Stimulated activated CD4-positive, alpha-beta T cell treated with anti-CD3 and anti-CD28 coated beads, Interleukin-1b, Interleukin-23, amount 100 ng/mL, for 24 hours (primary cell): ENCODE results near the gene EGFLAM.

ENCODE experiments used
- DNase-seq, 4 experiments: peaks; one replicate each; pipeline ENCODE4 v3.0.0-alpha.2; 2020; ENCODE audit warnings: low read depth in 4 of 4, low spot score in 1 of 4

Gene EGFLAM

DNA sequence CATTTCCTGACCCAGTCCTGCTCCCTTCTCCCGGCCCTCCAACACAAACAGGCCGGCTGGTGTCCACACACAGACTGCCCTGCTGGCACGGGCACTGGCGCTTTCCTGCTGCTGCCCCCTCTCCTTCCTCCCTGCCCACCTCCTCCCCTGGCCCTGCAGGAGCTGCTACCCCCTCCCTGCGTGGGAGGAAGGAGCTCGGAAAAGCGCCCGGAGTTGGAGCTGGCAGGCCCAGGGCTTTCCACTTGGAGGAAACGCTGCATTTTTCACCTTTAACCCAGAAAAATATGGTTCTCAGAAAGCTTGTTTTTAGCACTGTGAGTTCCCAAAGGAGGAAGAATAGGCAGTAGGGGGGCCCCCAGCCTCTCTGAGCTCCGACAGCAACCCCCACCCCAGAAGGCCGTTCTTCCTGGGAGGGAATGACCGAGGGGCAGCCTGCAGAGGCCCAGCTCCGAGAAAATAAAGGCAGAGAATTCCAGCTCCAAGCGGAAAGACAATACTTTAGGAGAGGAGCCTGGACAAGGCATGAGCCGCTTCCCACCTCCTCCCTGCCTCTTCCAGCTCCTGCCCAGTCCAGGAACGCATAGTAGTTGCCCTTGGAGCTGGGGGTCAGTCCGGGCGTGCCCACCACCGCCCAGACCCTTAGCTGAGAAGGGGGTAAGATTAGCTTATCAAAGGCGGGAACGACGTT, 209.1 kb downstream of the EGFLAM start:
- no peak for DNase-seq

DNA sequence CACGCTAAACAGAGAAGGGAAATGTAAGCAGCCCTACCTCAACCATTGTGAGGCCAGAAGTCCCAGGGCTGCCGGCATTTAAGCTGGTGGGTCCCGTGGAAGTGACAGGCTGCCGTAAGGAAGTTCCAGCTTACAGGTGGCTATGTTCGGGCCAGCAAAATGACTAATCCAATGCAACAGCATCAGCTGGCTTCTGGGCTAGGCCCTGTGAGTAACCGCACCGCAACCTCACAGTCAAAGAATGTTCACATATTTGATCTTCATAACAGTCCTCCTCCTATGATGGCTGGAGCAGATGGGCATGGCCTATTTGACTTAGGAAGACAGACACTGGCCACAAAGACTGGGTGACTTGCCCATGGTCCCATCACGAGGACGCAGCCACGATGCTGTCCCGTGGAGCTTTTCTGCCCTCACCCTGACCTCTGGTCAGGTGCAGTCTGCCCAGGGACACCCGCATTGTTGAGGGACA, 209.9 kb downstream of the EGFLAM start:
- no peak for DNase-seq

DNA sequence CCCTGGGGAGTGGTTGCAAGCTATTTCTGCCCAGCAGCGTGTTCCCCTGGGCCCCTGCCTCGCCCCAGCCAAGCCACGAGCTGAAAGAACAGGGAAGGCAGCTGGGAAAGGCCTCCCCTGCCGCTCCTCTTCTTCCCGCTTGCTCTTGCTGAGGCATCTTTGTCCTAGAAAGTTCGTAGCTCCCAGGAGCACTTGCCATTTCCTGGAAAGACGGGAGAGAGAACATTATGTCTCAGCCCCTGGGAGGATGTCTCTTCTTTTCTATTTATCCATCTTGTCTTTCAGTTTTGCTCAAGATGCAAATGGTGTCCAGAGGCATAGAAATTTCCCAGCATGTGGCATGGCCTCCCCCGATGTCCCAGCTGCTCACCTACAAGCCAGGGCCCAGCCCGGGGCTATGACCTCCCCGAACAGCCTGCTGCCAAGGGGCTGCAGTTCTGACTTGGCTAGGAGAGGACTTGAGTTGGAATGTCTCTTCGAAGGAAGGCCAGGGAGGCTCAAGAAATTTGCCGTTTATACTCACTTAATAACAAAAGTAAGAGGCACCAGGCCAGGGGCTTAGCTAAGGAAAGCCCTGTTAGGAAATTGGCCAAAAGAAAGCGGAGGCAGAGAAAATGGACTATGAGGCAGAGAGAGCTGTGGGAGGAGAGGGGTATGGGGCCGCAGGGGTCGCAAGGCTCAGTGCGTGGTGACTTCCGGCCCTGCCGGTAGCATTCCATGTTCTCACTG, 210.8 kb downstream of the EGFLAM start:
- DNase-seq, result no peak

DNA sequence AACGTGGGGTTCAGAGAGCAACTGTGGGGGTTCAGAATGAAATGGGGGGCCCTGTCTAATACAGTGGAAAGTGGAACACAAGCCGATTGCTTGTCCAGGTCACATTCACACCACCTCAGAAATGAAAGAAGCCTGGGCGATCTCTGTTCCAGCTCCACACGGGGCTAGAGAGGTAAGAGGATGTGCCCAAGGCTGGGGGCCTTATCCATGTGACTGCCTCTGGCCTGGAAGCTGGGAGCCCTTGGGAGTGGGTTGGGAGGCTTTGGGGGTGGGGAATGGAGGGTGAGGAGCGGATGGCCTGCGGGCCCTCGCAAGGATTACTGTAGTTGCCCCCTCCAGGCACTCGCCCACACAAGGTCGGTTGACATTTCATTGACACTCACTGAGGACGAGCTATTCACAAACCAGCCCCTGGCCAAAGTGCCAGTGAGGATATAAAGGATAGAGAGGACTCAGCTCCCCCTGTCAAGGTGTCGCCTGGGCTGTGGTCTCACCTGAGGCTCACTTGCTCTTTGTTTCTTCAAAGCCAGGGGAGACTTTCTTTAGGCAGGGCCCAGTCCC, 211.4 kb downstream of the EGFLAM start:
- DNase-seq, result no peak

DNA sequence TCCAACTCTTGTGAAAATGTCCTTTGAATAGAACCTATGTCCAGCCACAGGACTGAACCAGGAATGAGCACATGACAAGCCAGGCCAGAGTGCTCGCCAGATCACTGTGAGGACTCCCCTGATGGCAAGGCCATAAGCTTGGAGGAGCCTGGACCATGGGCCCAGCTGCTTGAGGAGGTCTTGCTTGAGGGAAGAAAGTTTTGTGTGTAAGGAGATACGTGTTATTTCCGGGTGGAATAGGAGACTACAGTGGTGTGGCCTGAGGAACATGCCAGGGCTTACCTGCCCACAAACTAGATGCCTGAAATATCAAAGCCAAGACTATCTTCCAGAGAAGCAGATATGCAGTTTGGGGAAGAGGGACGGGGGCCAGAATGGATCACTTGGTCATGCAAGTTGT, 213.3 kb downstream of the EGFLAM start:
- DNase-seq, result no peak

DNA sequence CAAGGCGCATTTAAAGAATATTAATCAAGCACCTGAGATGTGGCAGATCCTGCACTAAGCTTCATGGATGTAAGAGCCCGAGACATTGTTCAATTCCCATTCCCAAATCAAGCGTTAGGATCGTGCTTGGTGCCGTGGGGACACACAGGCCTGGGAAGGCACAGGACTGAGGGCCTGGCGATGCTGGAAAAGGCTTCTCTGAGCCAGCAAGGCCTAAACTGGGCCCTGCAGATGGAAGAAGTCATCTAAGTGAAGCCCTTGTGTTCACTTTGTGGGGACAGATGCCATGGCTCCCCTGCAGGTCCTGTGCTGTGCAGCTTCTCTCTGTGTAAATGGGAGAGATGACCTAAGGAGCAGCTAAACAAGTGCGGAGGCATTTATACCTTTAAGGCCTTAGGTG, 214.2 kb downstream of the EGFLAM start:
- no peak for DNase-seq

DNA sequence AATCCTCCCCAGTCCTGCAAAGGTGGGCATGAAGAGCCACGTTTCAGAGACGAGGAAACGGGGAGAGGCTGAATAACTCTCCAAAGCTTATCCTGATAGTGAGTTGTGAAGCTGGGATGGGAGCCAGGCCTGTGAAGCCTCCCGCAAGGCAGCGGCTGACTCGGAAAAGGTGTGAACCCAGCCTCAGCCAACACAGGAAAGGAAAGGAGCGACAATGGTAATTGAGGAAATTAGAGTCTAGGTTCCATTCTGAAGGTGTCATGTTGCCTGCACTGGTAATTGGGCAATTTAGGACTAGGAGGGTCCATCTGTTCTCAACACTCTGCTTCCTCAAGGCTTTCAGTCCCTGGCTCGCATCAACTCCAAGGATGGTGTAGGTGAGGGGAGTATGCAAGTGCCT, 214.6 kb downstream of the EGFLAM start:
- DNase-seq, result no peak

DNA sequence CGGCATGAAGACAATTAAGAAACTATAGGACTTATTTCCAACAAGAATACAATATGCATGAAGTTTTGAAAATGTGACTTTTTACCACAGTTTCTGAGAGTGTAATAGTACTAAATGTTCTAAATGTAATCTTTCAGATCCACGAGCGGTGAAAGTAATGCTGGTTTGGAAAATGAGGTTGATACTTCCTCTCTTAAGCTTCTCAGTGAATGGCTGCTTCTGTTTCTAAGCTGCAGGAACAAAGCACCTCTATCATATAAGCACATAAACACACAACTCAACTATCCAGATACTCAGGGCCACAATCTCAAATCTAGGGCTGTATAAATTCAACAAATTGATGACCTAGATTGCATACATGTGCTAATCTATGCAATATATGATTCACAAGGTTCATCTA, 219.8 kb downstream of the EGFLAM start:
- DNase-seq, result no peak

DNA sequence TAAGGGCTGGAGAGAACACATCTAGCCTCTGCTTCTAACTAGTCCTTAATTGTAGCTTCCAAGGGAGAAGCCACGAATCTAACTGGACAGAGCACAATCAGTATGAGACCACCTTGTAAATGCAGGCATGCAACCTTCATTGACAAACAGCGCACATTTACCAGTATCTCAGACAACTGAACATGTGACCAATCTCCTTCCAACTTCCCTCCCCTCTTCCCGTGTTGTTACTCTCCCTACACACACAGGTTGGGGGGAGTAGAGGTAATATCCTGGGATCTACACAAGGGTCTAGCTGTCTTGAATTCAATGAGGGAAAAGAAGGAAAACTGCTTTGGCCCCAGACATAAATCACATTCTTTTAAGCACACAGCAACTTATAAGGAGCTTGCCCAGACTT, 220.5 kb downstream of the EGFLAM start:
- DNase-seq, result no peak

DNA sequence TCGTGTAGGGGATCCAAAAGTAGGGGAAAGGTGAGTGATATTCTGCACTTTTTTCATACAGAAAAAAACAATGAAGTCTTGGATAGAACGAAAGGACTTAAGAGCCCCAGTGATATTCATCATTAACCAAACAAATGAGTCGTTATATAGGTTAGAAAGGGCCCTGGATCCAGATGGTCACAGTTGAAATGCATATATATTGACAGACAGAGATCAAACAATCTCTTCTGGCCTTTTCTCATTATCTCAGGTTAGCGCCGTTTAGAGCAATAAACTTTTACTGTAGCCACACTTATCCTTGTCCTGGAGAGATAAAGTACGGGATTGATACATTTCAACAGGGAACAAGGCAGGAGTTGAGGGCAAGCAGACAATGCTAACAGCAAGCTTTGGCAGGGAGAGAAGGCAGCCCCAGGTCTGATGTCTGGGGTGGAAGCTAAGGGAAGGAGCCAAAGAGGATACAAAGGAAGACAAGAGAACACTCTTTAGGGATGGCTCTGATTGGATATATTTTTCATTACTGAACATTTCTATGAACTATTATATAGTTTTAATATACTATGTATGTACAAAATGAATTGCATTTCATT, 221.1 kb downstream of the EGFLAM start:
- no peak for DNase-seq

DNA sequence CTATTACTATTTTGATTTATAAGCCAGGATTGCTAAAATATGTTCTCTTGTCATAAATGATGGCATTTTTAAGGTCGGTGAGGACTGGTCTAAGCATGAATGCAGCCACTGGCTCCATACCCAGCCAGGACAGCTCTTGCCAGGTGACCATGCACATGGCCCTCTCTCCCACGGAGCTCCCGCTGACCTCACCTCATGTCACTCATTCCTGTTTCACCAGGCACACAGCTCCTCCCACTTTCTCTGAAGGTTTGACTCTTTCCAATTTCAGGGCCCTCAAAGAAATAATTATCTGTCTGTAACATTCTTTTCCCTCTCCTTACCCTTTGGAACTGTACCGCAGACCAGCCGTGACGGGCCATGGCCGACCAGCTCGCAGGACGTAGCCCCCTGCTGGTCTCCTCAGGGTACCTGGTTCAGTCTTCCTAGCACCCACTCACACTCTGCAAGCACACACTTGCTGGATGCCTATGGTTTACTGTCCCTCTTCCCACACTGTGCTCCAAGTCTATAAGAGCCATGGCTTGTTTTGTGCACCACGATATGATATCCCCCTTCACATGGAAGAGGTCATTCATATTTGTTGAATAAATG, 225.5 kb downstream of the EGFLAM start:
- no peak for DNase-seq

DNA sequence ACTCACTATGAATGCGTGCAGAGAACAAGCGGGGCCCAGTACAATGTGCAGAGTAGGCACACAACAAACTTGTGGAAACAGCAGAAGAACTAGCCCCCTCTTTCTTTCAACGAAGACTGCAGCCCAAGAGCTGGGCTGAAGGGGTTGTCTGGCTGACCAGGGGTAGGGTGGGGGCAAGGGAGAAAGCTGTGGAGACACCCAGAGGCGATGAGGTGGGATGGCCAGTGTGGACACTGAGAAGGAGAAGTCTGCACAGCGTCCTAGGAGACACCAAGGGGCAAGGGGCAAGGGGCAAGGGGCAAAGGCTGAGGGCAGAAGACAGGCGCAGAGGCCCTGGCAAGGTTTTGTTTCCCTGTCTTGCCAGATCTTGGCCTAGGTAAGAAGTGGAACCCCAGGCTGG, 235.8 kb downstream of the EGFLAM start:
- DNase-seq, result no peak

DNA sequence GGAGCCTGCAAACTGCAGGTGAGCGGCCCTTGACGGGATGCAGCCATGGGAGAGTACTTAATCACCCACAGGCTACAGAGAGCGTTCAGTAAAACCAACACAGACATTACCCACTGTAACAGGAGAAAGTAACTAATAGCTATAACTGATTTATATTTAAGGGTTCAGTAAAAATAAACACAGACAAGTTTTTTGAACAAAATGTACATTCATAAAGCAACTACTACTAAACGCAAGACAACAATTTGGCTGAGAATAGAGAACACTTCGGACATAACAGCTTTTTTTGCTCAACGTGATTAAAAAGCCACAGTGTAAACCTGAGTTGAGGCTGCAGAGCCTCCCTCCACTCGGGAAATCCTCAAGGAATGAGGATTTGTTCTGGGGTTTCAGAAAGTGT, 236.4 kb downstream of the EGFLAM start:
- DNase-seq, result no peak

DNA sequence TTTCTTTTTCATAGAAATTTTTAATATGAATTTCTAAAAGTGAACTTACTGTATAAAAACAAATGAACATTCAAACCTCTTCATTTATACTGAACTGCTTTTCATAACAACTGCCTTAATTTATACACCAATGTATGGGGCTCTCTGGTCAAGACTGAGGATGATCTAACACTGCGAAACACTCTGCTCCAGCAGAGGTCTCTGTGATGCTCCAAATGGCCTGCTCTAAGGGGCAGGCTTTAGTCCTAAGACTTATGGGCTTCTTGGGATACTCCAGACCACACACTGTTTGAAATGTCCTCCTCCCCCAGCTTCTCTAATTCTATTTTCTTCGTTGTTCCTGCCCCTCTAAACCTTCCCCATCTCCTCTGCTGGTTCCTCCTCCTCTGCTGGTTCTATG, 239.6 kb downstream of the EGFLAM start:
- no peak for DNase-seq

DNA sequence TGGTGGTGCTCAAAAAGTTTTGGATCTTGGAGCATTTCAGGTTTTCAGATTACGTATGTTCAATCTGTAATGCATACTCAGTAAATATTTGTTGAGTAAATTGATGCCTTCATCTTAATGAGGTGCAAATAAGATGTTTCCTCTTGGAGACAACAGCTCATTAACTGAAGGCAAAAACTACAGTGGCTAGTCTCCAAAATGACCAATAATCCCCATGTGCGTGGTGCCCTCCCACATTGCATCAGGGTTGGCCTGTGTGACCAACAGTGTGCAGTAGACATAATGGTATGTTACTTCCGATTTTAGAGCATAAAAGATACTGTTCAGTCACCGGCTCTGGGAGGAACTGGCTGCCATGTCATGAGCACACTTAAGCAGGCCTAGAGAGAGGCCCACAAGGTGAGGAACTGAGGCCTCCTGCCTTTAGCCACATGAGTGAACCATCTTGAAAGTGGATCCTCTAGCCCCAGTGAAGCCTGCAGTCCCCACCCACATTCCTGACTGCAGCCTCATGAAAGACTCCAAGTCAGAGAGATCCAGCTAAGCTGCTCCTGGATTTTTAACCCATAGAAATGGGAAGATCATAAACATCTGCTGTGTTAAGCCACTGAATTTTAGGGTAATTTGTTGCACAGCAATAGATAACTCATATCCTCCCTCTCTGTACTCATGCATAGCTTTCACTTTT, 242.4 kb downstream of the EGFLAM start:
- DNase-seq, result no peak

DNA sequence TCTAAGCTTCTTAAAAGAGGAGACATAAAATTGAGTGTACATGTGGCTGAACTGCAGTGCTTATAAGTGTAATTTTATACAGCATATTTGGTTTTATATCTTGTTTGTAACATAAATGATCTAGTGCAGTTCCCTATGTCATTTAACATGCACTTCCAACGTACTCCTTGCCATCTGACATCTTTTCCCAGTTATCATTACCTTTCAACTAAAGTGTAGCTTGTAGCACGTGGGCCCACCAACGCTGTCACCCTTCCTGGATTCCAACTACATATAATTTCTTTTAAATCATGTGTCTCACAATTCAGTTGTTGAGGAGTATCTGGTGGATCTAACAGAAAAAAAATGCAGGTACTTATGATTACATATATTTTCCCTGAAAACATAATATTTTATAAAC, 247.9 kb downstream of the EGFLAM start:
- no peak for DNase-seq

DNA sequence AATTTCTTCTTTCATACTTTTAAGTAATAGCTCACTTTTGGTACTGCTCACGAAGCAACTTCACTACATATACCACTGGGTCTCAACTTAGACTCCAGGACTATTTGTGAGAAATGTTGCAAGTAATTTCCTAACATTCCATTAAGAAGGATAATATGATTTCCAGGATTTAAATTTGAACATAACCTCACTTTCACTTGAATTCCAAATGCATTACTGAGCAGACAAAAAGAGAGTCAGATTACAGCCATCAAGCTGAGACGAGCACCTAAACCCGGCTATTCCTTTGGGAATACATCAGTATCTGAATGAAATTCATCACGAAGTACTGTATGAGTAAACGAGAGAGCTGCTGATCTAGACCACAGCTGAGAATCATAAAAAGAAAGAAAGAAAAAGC, 250.8 kb downstream of the EGFLAM start:
- DNase-seq, result no peak
